ENCODE results near the gene IQCM.

- no peak for TF ChIP-seq POLR2A (IDR thresholded peaks at IDR 0.05)
- TF ChIP-seq CTCF (IDR thresholded peaks at IDR 0.05): no peak
Observed at GRCh38 chr4:149486861-149487260, 328.8 kb downstream of the IQCM start.
